Smooth muscle cell (in vitro differentiated cells): Measurements from ENCODE around the gene RIMS4. TPM values are rescaled to one million over a fixed set of nuclear protein-coding genes. Genes with fewer than 3 reads are reported as not detected.

Experiments
- DNase-seq: peaks from one replicate; lab custom pipeline; 2025; ENCODE audit not compliant: unreplicated experiment; lab: John Stamatoyannopoulos, UW
- H2AFZ ChIP-seq: fragments of 200-600 bp; sonication (generic); 2 replicates; pipeline ENCODE4 v1.6.0; 2016; ENCODE audit warnings: antibody characterized with exemption, low read depth, mild to moderate bottlenecking
- H3F3A ChIP-seq: fragments of 200-600 bp; sonication (generic); 2 replicates; pipeline ENCODE4 v1.6.0; 2017; ENCODE audit warnings: antibody characterized with exemption, low read depth
- H3K27ac ChIP-seq: fragments of 200-600 bp; sonication (generic); 2 replicates; pipeline ENCODE4 v1.5.1; 2016; ENCODE audit warnings: low read depth, mild to moderate bottlenecking
- H3K27me3 ChIP-seq: fragments of 200-600 bp; sonication (generic); 2 replicates; pipeline ENCODE4 v1.6.1; 2016; ENCODE audit warnings: low read depth, mild to moderate bottlenecking
- H3K36me3 ChIP-seq: fragments of 200-600 bp; sonication (generic); 2 replicates; pipeline ENCODE4 v1.5.1; 2016; ENCODE audit warnings: low read depth
- H3K4me1 ChIP-seq: fragments of 200-600 bp; sonication (generic); 2 replicates; pipeline ENCODE4 v1.5.1; 2016; ENCODE audit warnings: low read depth
- H3K4me2 ChIP-seq: fragments of 200-600 bp; sonication (generic); 2 replicates; pipeline ENCODE4 v1.6.0; 2016; ENCODE audit warnings: mild to moderate bottlenecking
- H3K4me3 ChIP-seq: fragments of 200-600 bp; sonication (generic); 2 replicates; pipeline ENCODE4 v1.5.1; 2016; ENCODE audit warnings: mild to moderate bottlenecking
- H3K79me2 ChIP-seq: fragments of 200-600 bp; sonication (generic); 2 replicates; pipeline ENCODE4 v1.6.0; 2016; ENCODE audit warnings: low read depth, mild to moderate bottlenecking
- H3K9ac ChIP-seq: fragments of 200-600 bp; sonication (generic); 2 replicates; pipeline ENCODE4 v1.6.0; 2016; ENCODE audit warnings: low read depth
- H3K9me3 ChIP-seq: fragments of 200-600 bp; sonication (generic); replicated peaks from 2 replicates; pipeline ENCODE4 v1.5.1; 2016; ENCODE audit warnings: low read depth
- H4K20me1 ChIP-seq: fragments of 200-600 bp; sonication (generic); 2 replicates; pipeline ENCODE4 v1.6.0; 2016; ENCODE audit warnings: low read depth
- WGBS: methylation state at CpG from one replicate; pipeline ENCODE4 v1.1.7; 2016; ENCODE audit warnings: low lambda C conversion rate; 5-methylcytosine and 5-hydroxymethylcytosine counted together
- polyA plus RNA-seq: library from polyadenylated mRNA; unstranded; fragments of >200 nt; fragmentation: Nextera tagmentation; extraction: Ambion mirVana; gene quantifications from 2 replicates; pipeline ENCODE4 v1.2.1, GENCODE V29; 2016
- total RNA-seq: library from RNA; depleted of rRNA; stranded (reverse); fragments of >200 nt; gene quantifications from 2 replicates; pipeline ENCODE4 v1.2.3, GENCODE V29; 2014
- TF ChIP-seq, protein P1 (sequence below): fragments of 200-600 bp; sonication (generic); IDR thresholded peaks from 2 replicates; pipeline ENCODE4 v1.5.1; 2017; ENCODE audit warnings: borderline replicate concordance, mild to moderate bottlenecking, antibody characterized with exemption; ENCODE audit not compliant: insufficient read depth, poor library complexity, severe bottlenecking

The RIMS4 gene
- total and polyA plus RNA-seq, 2 experiments from 2014 or later = not detected

DNA sequence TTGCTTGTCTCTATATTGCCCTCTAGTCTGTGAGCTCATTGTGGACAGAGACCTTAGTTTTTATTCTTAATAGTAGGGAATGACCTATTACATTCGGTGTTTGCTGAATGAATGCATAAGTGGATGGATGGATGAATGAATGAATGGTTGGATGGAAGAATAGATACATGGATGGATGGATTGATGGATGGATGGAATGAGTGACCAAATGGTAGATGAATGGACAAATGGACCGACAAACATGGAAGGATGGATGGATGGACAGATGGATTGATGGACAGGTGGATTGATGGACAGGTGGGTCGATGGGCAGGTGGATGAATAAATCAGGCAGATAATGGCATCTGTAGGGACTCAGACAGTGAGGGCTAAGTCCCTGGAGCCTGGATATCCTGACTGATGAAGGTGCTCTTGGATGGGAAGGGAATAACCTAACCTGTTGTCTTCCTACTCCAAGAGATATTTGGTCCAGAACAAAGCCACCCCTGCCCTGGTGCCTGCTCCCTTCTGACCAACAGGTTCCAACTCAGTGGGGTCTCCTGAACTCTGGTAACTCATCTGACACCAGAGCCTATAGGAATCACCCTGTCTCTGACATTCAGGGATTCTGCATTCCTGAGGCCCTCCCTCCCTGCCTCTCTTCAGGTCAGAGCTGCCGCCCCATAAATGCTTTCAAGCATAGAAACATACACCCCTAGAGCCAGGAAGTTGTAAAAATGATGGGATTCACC, 104.8 kb downstream of the RIMS4 start:
- Histone ChIP-seq H3K9ac (no peak overlapping the region), H3K4me2 (no peak overlapping the region), H3K9me3 (no peaks in the 10 kb centered on the region), H3K36me3 (no peaks in the 10 kb centered on the region), H3K79me2 (no peaks in the 10 kb centered on the region), H3F3A (peaks cover 3% of the 10 kb centered on the region), H3K27me3 (no peaks in the 10 kb centered on the region), H3K4me1 (peaks cover 7% of the 10 kb centered on the region), H3K4me3 (no peak overlapping the region), H3K27ac (no peak overlapping the region), H2AFZ (no peak overlapping the region), H4K20me1 (no peaks in the 10 kb centered on the region)
- DNase-seq = no peak
- WGBS = 88% methylated on average over 4 of the region's 4 CpGs
- TF ChIP-seq, protein P1, sequence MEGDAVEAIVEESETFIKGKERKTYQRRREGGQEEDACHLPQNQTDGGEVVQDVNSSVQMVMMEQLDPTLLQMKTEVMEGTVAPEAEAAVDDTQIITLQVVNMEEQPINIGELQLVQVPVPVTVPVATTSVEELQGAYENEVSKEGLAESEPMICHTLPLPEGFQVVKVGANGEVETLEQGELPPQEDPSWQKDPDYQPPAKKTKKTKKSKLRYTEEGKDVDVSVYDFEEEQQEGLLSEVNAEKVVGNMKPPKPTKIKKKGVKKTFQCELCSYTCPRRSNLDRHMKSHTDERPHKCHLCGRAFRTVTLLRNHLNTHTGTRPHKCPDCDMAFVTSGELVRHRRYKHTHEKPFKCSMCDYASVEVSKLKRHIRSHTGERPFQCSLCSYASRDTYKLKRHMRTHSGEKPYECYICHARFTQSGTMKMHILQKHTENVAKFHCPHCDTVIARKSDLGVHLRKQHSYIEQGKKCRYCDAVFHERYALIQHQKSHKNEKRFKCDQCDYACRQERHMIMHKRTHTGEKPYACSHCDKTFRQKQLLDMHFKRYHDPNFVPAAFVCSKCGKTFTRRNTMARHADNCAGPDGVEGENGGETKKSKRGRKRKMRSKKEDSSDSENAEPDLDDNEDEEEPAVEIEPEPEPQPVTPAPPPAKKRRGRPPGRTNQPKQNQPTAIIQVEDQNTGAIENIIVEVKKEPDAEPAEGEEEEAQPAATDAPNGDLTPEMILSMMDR = no peak

DNA sequence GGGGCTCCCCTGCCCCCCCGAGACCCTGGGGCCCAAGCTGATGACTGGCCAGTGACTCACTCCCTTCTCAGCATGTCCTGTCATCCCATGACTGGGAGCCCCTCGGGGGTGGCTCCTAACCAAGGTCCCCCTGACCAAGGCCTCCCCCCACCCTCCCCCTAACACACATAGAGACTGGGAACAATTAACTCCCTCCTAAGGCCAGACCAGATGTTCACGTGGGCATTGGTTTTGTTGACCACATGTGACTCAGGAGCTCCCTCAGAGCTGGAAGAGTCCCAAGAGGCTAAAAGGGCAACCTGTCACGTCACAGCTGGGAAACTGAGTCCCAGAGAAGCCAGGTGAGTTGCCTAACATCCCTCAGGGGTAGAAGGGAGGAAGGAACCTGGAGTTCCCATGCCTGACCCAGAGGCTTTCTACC, 105.8 kb downstream of the RIMS4 start:
- no peaks in the 10 kb centered on the region for H3K9me3 ChIP-seq
- no peak overlapping the region for H3K9ac ChIP-seq
- H3K4me2 ChIP-seq = no peak overlapping the region
- H3K4me3 ChIP-seq = no peak overlapping the region
- peaks cover 7% of the 10 kb centered on the region for H3K4me1 ChIP-seq
- peaks cover 3% of the 10 kb centered on the region for H3F3A ChIP-seq
- no peaks in the 10 kb centered on the region for H4K20me1 ChIP-seq
- no peak overlapping the region for H2AFZ ChIP-seq
- no peak overlapping the region for H3K27ac ChIP-seq
- no peaks in the 10 kb centered on the region for H3K79me2 ChIP-seq
- H3K36me3 ChIP-seq = no peaks in the 10 kb centered on the region
- TF ChIP-seq, protein P1 = no peak
- no peak for DNase-seq
- no peaks in the 10 kb centered on the region for H3K27me3 ChIP-seq
- 44% methylated on average over 3 of the region's 4 CpGs for WGBS

DNA sequence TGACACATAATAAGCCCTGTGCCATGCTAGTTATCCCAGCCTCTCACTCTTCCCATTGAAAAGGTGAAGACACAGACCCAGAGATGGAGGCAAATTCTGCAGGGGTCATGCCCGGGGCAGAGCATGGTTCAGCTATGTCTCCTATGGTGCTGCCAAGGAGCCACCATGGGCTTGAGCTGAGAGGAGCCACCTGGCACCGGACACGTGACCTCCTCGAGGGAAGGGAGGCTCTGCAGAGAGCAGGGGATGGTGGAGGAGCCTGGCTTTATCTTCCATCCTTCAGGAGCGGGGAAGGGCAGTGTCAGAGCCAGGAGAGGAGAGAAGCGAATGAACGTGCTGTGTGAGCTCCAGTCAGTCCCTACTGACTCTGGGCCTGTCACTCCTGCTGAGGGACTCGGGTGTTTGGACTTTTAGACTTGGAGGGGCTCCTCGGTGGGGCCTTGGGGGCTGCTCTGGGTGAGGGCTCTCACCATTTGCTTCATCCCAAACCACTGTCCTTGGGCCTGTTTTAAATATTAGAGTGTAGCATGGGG, 106.3 kb downstream of the RIMS4 start:
- no peaks in the 10 kb centered on the region for H3K27me3 ChIP-seq
- no peak overlapping the region for H3K27ac ChIP-seq
- H3K79me2 ChIP-seq = no peaks in the 10 kb centered on the region
- no peak overlapping the region for H3K9ac ChIP-seq
- H3F3A ChIP-seq = peaks cover 3% of the 10 kb centered on the region
- no peak overlapping the region for H3K4me2 ChIP-seq
- peaks cover 7% of the 10 kb centered on the region for H3K4me1 ChIP-seq
- WGBS = 89% methylated on average over 9 of the region's 9 CpGs
- TF ChIP-seq, protein P1 = no peak
- no peaks in the 10 kb centered on the region for H4K20me1 ChIP-seq
- DNase-seq = no peak
- no peaks in the 10 kb centered on the region for H3K9me3 ChIP-seq
- no peaks in the 10 kb centered on the region for H3K36me3 ChIP-seq
- H2AFZ ChIP-seq = no peak overlapping the region
- no peak overlapping the region for H3K4me3 ChIP-seq
